HAP-1 (cell line): ENCODE results near the gene MOCS1.

Experiments used
- DNase-seq, 2 experiments: peaks; one replicate each; pipeline ENCODE4 v3.0.0-alpha.2; 2016 to 2020; ENCODE audit warnings: low spot score in 2 of 2
- H3K27me3 ChIP-seq: fragments of 250-450 bp; sonication (Bioruptor Pico); 2 replicates; pipeline ENCODE4 v1.5.1; 2020; ENCODE audit warnings: low read depth, mild to moderate bottlenecking, moderate library complexity
- H3K36me3 ChIP-seq: fragments of 250-450 bp; sonication (Bioruptor Pico); replicated peaks from 2 replicates; pipeline ENCODE4 v1.5.1; 2020; ENCODE audit warnings: mild to moderate bottlenecking
- H3K4me1 ChIP-seq: fragments of 250-450 bp; sonication (Bioruptor Pico); 2 replicates; pipeline ENCODE4 v1.5.1; 2020; ENCODE audit warnings: mild to moderate bottlenecking
- H3K4me3 ChIP-seq: fragments of 250-450 bp; sonication (Bioruptor Pico); 2 replicates; pipeline ENCODE4 v1.5.1; 2020; ENCODE audit warnings: mild to moderate bottlenecking, moderate library complexity
- H3K9me3 ChIP-seq: fragments of 250-450 bp; sonication (Bioruptor Pico); 2 replicates; pipeline ENCODE4 v1.5.1; 2020; ENCODE audit warnings: mild to moderate bottlenecking, moderate library complexity
- in situ Hi-C: fragments of 300-500 bp; cut with MboI; formaldehyde crosslinking; loops from 3 replicates; pipeline ENCODE4 v1.14.3; 2020; ENCODE audit warnings: low sequenced_read_pairs, inconsistent platforms, mixed read lengths

MOCS1 gene

GRCh38 chr6:39882531-39882899 lies 51.7 kb downstream of the MOCS1 start:
- Histone ChIP-seq H3K27me3 (no peaks in the 10 kb centered on the region), H3K4me1 (no peaks in the 10 kb centered on the region), H3K9me3 (no peaks in the 10 kb centered on the region), H3K4me3 (no peak overlapping the region), H3K36me3 (no peaks in the 10 kb centered on the region)
- in situ Hi-C loops, result loop anchor here (25.0 kb wide), 1 partner anchor 430 kb away; no protein-coding TSS in a partner anchor
- DNase-seq, result no peak

DNA sequence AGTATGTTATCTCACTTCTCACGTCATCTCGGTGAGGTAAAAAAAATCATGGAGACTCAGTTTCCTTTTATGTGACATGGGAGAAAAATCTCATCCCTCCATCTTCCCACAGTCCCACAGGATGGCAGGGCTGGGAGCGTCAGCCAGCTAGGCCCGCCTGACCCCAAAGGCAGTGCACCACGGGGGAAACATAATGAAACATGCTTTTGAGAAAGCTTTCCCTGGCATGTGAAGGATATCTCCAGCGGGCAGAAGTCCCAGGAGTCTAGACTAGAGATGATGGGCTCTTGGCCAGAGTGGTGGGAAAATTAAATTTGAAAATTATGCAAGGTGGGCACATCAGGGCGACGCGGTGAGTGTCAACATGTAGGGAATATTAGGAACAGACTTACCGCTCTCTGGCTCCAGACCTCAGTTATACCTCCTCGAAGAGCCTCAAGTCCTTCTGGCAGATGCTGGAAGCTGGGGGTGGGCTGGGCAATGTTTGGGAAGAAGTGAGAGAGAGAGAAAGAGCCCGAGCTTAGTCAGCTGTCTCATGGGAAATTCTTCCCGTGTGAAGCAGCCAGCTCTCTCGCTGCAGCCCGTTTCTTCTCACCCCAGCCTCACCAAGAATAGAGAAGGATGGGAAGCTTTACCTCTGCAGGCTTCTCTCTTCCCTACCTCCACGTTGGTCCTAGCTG lies 52.3 kb downstream of the MOCS1 start:
- in situ Hi-C loops, result loop anchor here (25.0 kb wide), 1 partner anchor 430 kb away; no protein-coding TSS in a partner anchor
- H3K9me3 ChIP-seq, result no peaks in the 10 kb centered on the region
- DNase-seq, result no peak
- no peaks in the 10 kb centered on the region for H3K4me1 ChIP-seq
- H3K4me3 ChIP-seq, result no peak overlapping the region
- H3K36me3 ChIP-seq, result no peaks in the 10 kb centered on the region
- no peaks in the 10 kb centered on the region for H3K27me3 ChIP-seq

GRCh38 chr6:39880594-39880993 lies 53.7 kb downstream of the MOCS1 start:
- no peak for DNase-seq
- no peaks in the 10 kb centered on the region for H3K4me1 ChIP-seq
- H3K36me3 ChIP-seq, result no peaks in the 10 kb centered on the region
- no peaks in the 10 kb centered on the region for H3K27me3 ChIP-seq
- H3K9me3 ChIP-seq, result no peaks in the 10 kb centered on the region
- H3K4me3 ChIP-seq, result no peak overlapping the region
- in situ Hi-C loops, result loop anchor here (25.0 kb wide), 1 partner anchor 432 kb away; no protein-coding TSS in a partner anchor

GRCh38 chr6:39879535-39879934 lies 54.7 kb downstream of the MOCS1 start:
- H3K9me3 ChIP-seq, result no peaks in the 10 kb centered on the region
- no peaks in the 10 kb centered on the region for H3K36me3 ChIP-seq
- no peaks in the 10 kb centered on the region for H3K27me3 ChIP-seq
- in situ Hi-C loops, result loop anchor here (25.0 kb wide), 1 partner anchor 433 kb away; no protein-coding TSS in a partner anchor
- DNase-seq, result no peak
- H3K4me3 ChIP-seq, result no peak overlapping the region
- no peaks in the 10 kb centered on the region for H3K4me1 ChIP-seq

DNA sequence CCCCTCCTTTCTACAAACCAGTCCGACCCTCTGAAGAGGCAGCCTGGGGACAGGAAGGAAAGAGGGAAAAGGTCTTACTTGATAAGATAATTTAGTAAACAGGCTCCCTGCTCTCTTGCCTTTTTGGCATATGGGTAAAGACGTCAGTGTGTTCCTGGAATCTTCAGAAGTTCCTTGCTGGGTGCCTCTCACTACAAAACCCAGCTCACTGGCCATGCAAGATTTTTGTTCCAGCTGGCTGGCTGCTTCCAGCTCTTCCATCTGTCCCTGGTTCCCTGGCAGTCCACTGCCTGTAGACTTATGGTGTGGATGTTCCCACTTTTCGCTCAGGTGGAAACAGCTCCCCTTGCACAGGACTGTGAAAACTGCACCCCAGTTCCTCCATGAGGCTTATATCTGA lies 57.4 kb downstream of the MOCS1 start:
- Histone ChIP-seq H3K9me3 (no peaks in the 10 kb centered on the region), H3K4me1 (no peaks in the 10 kb centered on the region), H3K36me3 (no peaks in the 10 kb centered on the region), H3K4me3 (no peak overlapping the region), H3K27me3 (no peaks in the 10 kb centered on the region)
- in situ Hi-C loops, result loop anchor here (25.0 kb wide), 1 partner anchor 435 kb away; no protein-coding TSS in a partner anchor
- no peak for DNase-seq

DNA sequence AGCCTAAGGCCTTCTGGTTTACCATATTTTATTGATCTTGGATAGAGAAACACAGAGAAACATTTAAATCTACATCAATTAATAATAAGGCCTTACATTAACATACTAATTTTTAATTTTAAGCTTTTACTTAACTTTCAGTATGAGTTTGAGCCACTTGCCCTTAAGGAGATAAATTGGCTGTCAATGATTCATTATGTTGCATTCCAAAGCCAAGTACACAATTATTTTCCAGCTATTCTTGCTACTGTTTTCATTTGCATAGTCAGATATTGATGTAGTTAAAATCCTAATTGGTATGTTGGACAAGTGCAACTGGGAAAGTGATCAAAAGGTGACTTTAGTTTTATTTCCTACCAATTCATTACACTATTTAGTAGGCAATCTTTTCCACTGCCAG lies 58.2 kb downstream of the MOCS1 start:
- Histone ChIP-seq H3K27me3 (no peaks in the 10 kb centered on the region), H3K9me3 (no peaks in the 10 kb centered on the region), H3K4me3 (no peak overlapping the region), H3K4me1 (no peaks in the 10 kb centered on the region), H3K36me3 (no peaks in the 10 kb centered on the region)
- DNase-seq, result no peak
- in situ Hi-C loops, result loop anchor here (25.0 kb wide), 1 partner anchor 436 kb away; no protein-coding TSS in a partner anchor

- Histone ChIP-seq H3K36me3 (no peaks in the 10 kb centered on the region), H3K27me3 (no peaks in the 10 kb centered on the region), H3K9me3 (no peaks in the 10 kb centered on the region), H3K4me1 (no peaks in the 10 kb centered on the region), H3K4me3 (no peak overlapping the region)
- in situ Hi-C loops, result no loop called here
- no peak for DNase-seq
These were observed 60.8 kb downstream of the MOCS1 start for GRCh38 chr6:39873439-39873838.

DNA sequence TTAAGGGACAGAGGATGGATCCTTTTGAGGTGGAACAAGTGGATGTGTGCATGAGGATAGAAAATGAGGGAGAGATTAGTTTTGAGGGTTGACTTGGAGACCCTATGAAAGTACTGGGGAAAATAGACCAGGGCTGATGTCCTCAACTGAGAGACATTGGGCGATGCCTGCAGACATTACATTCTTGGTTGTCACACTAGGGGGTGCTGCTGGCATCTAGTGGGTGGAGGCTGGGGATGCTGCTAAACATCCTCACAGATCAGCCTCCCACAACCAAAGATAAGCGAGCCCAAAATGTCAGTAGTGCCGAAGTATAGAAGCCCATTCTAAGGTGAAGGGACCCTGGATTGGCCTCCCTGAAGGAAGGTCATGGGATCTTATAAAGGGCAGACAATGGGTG lies 63.3 kb downstream of the MOCS1 start:
- no peak for DNase-seq

GRCh38 chr6:39867592-39867991 lies 66.7 kb downstream of the MOCS1 start:
- no peak for DNase-seq
- Histone ChIP-seq H3K4me1 (no peaks in the 10 kb centered on the region), H3K4me3 (no peak overlapping the region), H3K27me3 (no peaks in the 10 kb centered on the region), H3K9me3 (no peaks in the 10 kb centered on the region), H3K36me3 (no peaks in the 10 kb centered on the region)
- in situ Hi-C loops, result no loop called here

More for the DNA sequence above, 63.3 kb downstream of the MOCS1 start:
- Histone ChIP-seq H3K9me3 (no peaks in the 10 kb centered on the region), H3K27me3 (no peaks in the 10 kb centered on the region), H3K4me1 (no peaks in the 10 kb centered on the region), H3K4me3 (no peak overlapping the region), H3K36me3 (no peaks in the 10 kb centered on the region)
- in situ Hi-C loops, result no loop called here

GRCh38 chr6:39865011-39865888 lies 69.0 kb downstream of the MOCS1 start:
- Histone ChIP-seq H3K4me1 (no peaks in the 10 kb centered on the region), H3K9me3 (no peaks in the 10 kb centered on the region), H3K4me3 (no peak overlapping the region), H3K27me3 (no peaks in the 10 kb centered on the region), H3K36me3 (no peaks in the 10 kb centered on the region)
- peak; percentile 46 to 90 for DNase-seq
- in situ Hi-C loops, result no loop called here

GRCh38 chr6:39861663-39862062 lies 72.6 kb downstream of the MOCS1 start:
- Histone ChIP-seq H3K4me3 (no peak overlapping the region), H3K9me3 (no peaks in the 10 kb centered on the region), H3K36me3 (no peaks in the 10 kb centered on the region), H3K4me1 (no peaks in the 10 kb centered on the region), H3K27me3 (no peaks in the 10 kb centered on the region)
- no peak for DNase-seq
- in situ Hi-C loops, result no loop called here

- H3K9me3 ChIP-seq, result no peaks in the 10 kb centered on the region
- H3K36me3 ChIP-seq, result no peaks in the 10 kb centered on the region
- H3K4me1 ChIP-seq, result no peaks in the 10 kb centered on the region
- DNase-seq, result no peak
- no peak overlapping the region for H3K4me3 ChIP-seq
- in situ Hi-C loops, result no loop called here
- no peaks in the 10 kb centered on the region for H3K27me3 ChIP-seq
These were observed 75.2 kb downstream of the MOCS1 start for GRCh38 chr6:39859025-39859424.

DNA sequence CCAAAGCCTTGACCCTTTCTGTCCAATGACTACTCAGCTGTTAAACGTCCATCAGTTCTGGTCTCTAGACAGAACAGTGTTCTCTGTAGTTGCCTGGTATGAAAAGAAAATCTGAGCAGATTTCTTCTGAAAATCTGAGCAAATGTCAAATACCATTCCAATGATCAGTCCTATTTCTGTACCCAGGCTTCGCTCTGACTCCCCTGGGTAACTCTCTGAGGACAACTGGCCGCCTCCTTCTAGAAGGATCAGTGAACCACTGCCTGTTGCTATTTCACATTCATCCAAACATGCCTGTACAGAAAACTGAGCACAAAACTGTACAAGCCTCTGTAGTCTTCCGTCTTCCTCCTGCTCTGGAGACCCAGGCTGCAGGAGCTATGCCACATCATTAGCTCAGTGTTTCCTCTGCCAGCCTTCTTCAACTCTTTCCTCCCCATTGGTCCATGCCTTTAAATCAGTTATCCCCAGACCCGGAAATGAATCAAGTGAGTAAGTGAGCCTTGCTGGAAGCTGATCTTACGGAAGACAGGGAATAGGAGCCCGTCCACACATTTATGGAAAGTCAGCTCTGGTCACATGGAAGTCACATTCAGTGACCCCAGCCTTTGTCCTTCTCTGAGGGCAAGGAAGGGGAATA lies 78.8 kb downstream of the MOCS1 start:
- no peaks in the 10 kb centered on the region for H3K9me3 ChIP-seq
- in situ Hi-C loops, result no loop called here
- no peaks in the 10 kb centered on the region for H3K4me1 ChIP-seq
- no peak overlapping the region for H3K4me3 ChIP-seq
- H3K36me3 ChIP-seq, result no peaks in the 10 kb centered on the region
- no peaks in the 10 kb centered on the region for H3K27me3 ChIP-seq
- DNase-seq, result no peak
